ENCODE measurements around the gene LRRC43. TPM values are rescaled to one million over a fixed set of nuclear protein-coding genes. Genes with fewer than 3 reads are reported as not detected.
A peak's percentile ranks its signal among the peaks of the same experiment; 100 is the strongest.

The LRRC43 gene, protein sequence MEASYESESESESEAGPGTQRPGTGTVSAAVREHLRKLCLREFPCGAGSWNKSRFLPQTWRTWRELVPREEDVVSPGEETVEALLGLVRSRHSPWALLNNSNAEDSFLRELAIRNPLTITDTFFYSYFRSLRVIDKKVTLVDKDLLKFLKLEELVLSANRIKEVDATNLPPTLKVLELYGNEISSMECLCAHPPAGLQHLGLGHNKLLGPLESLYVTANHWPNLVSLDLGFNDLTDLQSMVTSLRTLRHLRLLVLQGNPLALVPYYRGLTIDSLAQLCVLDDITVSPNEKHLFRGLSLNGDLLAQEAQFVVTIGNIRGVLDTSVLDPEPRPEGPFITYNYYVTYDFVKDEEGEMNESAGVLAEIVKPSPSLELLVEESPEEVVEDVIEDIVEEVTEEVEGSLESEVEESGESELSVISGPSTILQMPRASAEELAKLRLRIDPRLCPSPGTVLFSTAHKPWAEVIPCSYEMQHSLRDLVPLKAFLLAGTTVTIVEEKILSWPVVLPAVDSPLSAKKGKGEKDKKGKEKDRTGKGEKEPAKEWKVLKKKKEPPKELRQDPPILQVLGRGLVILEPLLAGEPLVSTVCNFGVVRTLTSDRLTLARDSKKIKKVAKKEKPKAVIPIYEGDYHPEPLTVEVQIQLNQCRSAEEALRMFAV
- 1 to 10 TPM in 4 of 5 donors, under 1 TPM in 1; 0.67 to 4.5 (median 3.4) TPM for polyA plus RNA-seq (ENCODE audit: insufficient read depth in 1 of 5, insufficient read length in 5 of 5, low replicate concordance in 1 of 5)
- long read RNA-seq, donor 1: 0 reads
- long read RNA-seq, donor 2: 0 reads
- long read RNA-seq, donor 3, partial matches to known transcripts: 0 of 1 reads
- long read RNA-seq, donor 3, other reads (novel, unspliced or antisense): 0 of 1 reads
- long read RNA-seq, donor 4: 0 reads
- long read RNA-seq, donor 5: 0 reads
- long read RNA-seq, donor 6: 0 reads
- long read RNA-seq, donor 7: 0 reads
- long read RNA-seq, donor 8: 0 reads

DNA sequence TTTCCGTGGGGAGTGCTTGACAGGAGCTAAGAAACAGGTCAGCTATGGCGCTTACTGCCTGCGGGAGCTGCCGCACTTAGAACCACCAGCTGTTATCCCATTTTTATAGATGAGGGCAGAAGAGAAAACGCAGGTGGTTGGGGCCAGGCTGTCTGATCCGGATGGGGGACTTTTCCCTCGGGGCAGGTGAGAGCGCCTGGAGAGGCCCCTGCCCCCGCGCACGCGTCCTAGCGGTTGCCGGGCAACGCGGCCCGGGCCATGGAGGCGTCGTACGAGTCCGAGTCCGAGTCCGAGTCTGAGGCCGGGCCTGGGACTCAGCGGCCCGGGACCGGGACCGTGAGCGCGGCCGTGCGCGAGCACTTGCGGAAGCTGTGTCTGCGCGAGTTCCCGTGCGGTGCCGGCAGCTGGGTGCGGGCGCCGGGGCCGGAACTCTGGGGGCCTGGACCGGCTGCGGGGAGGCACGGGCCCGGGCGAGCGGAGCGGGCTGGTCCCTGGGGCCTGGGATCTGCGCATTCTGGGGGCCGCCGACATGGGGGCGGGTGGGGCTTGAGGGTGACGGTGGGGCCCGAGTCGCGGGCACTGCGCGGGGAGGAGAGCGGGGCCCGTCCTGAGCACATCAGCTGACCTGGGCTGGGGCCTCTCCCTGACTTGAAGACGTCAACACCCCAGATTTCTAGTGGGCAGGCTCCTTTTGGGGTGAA, at the start of gene LRRC43:
Gene LRRC43 (plus strand): TSS at position 237 of the 701 bp plus-strand sequence. CDS start 22 bp downstream, at position 259.
- peak in 1 of 2 donors; percentile 31 for DNase-seq

DNA sequence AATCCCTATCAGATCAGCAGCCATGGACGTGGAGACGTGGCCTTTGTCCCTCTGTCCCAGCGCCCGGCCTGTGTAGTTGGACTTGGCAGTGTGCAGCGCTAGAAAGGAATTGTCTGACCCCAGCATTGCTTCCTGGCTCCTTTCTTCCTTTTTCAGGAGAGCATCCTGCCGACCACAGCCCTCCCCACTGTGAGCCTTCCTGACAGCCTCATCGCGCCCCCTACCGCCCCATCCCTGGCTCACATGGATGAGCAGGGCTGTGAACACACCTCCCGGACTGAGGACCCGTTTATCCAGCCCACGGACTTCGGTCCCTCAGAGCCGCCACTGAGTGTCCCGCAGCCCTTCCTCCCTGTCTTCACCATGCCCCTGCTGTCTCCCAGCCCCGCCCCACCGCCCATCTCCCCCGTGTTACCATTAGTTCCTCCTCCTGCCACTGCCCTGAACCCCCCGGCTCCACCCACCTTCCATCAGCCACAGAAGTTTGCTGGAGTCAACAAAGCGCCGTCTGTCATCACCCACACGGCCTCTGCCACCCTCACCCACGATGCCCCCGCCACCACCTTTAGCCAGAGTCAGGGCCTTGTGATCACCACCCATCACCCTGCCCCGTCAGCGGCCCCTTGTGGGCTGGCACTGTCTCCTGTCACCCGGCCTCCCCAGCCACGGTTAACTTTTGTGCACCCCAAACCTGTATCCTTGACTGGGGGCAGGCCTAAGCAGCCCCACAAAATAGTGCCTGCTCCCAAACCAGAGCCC, 49.6 kb upstream of the LRRC43 start:
- no peak for DNase-seq

DNA sequence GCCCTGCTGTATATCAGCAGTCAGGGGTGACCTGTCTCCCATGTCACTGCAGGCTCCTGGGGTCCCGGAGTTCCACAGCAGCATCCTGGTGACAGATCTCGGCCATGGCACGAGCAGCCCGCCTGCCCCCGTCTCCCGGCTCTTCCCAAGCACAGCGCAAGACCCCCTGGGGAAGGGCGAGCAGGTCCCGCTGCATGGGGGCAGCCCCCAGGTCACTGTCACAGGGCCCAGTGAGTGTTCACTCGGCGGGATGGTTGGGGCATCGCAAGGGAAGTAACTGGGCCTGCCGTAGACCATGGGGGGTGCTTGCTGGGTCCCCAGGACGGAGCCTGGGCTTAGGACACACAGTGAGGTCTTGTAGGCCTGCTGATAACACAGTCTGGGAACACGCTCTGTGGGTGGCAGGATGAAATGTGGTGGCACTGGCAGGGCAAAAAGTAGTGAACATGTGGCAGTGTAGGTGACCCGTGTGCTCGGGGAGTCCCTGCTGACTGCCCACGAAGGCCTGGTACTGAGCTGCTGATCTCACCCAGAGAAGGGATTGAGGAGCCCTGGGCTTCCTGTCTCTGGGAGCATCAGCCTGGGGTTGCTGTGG, 47.4 kb upstream of the LRRC43 start:
- DNase-seq: no peak

DNA sequence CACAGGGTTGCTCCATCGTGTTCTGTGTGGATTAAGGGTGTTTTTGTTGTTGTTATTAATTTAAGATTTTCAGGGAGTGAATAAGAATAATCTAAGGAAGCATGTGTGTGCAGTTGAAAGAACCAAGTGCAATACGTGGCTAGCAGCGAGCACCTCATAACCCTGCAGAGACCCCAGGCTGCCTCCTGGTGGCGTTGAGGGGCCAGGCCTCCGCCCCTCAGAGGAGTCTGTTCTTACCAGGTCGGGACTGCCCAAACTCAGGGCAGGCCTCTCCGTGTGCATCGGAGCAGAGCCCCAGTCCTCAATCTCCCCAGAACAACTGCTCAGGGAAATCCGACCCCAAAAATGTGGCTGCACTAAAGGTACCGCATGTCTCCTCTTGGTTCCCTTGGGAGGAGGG, 45.7 kb upstream of the LRRC43 start:
- no peak for DNase-seq

DNA sequence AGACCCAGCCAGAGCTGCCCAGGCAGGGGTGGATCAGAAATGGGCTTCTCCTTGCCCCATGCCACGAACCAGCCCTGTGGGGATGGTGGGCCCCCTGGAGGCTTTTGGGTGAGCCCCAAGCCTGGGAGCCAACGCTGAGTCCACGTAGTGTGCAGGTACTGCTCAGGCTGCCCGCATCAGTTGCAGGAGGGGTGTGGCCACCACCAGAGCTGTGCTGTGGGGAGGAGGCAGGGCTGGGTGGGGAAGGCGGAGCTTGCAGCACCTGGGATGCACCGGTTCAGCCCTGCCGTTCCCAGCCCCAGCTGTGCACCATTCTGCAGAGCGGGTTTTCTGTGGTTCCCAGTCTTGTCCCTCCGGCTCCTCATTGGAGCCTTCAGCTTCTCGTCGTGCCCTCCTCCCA, 45.2 kb upstream of the LRRC43 start:
- no peak for DNase-seq

DNA sequence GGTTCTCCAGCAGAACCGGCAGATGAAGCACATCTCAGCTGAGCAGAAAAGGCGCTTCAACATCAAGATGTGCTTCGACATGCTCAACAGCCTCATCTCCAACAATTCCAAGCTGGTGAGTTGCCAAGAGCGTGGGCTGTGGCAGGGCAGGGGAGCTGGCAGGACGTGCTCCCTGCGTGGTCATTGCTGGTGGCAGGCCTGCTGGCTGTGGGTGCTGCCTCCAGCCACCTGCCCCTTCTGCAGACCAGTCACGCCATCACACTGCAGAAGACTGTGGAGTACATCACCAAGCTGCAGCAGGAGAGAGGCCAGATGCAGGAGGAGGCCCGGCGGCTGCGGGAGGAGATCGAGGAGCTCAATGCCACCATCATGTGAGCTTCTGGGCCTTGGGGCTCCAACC, 44.7 kb upstream of the LRRC43 start:
- DNase-seq: no peak

DNA sequence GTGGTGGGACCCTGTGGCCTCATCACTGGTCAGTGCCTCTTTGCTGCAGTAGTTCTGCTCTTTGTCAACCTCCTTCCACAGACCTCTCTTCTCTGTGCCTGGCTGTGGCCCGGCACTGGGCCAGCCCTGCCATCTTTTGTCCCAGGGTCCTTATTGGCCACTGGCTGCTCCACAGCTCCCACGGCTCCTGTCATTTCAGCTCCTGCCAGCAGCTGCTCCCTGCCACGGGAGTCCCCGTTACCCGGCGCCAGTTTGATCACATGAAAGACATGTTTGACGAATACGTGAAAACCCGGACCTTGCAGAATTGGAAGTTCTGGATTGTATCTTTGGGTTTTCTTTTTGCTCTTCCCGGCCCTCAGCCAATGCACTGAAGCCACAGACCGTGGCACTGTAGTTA, 44.3 kb upstream of the LRRC43 start:
- DNase-seq: no peak

DNA sequence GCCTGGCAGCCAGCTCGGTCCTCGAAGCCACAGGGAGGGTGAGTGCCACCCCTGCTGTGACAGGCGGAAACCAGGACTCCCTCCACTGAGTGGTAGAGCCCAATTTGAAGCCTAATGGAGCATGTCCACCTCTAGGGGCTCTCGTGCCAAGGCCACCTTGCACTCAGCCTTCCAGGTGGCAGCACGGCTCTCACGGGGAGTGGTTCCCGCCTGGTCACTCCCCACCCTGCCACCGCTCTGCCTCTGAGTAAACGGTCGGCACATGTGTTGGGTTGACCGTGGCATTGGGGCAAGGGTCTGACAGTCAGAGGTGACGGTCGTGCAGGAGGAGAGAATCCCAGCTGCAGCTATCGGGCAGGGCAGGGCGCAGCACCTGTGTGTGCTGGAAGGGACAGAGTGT, 43.7 kb upstream of the LRRC43 start:
- no peak for DNase-seq

DNA sequence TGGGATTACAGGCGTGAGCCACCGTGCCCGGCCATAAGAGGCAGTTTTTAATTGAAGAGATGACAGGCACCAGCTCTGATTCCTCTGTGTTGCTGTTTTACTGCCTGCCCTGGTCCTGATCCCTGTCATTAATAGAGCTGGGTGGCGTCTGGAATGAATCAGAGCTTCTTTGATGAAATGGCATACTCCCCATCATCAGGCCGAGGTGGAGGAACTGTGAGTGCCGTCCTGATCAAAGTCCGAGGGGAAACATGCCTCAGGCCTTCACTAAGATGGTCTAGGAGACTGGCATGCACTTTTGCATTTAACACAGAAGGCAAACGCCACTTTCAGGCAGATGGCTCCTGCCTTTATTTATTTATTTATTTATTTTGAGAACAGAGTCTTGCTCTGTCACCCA, 43.0 kb upstream of the LRRC43 start:
- DNase-seq: no peak

DNA sequence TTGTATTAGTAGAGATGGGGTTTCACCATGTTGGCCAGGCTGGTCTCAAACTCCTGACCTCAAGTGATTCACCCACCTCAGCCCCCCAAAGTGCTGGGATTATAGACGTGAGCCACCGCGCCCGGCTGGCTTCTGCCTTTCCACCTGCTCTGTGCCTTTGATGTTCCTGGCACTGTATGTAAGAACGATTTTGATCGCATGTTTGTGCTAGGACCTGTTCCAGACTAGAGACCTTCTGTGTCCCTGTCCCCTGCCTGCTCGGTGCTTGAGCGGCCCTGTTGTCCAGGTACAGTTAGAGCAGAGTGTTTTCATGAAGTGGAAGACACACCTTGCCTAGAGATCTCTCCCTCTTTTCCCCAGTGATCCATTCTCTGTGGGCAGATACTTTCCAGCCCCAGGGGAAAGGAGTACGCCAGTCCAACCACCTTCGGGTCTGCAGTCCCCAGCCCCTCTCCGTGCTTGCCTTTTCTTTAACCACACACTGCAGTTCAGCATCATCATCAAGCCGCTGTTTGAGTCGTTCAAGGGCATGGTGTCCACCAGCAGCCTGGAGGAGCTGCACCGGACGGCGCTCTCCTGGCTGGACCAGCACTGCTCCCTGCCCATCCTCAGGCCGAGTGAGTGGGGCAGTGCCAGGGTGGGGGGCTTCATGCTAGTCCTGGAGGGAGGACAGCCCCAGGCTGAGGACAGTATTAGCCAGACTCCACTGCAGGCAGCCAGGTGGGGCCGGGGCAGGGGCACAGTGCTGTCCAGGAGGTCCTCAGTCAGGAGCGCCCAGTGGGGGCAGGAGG, 42.3 kb upstream of the LRRC43 start:
- no peak for DNase-seq

DNA sequence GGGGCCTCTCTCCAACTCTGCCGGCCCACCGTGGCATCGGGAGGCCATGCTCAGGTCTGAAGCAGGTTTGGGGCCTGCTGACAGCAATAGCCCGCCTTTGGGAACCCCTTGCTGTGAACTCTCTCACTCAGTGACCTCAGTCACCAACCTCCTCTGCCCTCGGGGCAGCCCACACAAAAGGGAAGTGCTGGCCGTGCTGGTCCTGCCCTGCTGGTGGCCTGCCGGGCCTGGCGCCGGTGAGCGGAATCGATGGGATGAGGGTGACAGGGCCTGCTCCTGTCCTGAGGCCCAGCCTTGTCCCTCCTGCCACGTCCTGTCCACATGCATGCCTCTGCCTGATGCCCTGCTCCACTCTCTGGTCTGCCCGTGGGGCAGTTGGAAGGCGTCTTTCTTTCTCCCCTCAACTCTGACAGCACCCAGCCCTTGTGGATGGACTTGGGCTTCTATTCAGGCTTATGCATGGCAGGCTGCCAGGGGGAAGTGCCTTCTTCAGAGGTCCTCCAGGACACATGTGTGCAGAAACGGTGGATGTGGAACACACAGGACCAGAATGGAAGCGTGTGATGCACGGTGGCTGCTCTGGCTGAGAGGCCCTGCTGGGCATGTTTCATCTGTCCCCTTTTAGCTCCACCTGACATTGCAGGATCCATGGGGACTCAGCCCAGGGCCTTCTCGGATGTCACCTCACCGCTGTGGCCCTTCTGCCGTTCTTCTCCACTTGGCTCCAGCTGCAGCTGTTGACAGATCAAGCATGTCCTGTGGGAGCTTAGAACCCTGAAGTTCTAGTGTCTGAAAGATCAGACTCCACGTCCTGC, 40.8 kb upstream of the LRRC43 start:
- no peak for DNase-seq

DNA sequence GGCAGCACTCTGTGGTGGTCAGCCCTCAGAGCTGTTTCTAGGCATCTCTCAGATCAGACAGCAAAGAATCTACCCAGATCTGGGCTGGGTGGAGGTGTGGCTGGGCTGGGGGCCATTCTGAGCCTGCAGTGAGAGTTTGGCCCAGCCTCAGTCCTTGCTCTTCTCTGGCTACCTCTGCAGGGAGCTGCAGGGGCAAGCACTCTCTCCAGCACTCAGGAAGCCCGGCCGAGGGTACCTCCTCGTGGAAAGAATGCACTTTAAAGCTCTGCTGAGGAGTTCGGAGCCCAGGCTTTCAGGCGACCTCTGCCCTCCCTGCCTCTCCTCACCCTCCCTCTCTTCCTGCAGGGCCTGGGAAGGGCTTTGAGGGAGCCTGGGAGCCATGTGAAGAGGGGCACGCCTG, 40.1 kb upstream of the LRRC43 start:
- DNase-seq: no peak

DNA sequence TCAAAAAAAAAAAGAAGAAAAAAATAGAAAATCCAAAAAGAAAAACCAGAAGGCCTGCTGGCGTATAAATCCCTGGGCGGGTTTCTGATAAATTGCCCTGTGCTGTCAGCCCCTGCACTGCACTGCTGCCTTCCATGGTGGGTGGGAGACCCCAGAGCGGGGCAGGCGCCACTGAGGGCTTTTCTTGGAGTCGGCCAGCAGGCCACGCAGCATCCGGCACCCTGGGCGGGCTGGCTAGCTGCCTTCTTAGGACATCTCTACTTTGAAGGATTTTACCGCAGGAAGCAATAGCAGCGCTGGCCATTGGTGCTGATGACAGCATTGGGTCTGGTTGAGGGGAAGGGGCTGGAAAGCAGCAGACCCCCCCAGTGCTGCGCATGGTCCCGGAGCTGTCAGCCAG, 38.0 kb upstream of the LRRC43 start:
- no peak for DNase-seq

DNA sequence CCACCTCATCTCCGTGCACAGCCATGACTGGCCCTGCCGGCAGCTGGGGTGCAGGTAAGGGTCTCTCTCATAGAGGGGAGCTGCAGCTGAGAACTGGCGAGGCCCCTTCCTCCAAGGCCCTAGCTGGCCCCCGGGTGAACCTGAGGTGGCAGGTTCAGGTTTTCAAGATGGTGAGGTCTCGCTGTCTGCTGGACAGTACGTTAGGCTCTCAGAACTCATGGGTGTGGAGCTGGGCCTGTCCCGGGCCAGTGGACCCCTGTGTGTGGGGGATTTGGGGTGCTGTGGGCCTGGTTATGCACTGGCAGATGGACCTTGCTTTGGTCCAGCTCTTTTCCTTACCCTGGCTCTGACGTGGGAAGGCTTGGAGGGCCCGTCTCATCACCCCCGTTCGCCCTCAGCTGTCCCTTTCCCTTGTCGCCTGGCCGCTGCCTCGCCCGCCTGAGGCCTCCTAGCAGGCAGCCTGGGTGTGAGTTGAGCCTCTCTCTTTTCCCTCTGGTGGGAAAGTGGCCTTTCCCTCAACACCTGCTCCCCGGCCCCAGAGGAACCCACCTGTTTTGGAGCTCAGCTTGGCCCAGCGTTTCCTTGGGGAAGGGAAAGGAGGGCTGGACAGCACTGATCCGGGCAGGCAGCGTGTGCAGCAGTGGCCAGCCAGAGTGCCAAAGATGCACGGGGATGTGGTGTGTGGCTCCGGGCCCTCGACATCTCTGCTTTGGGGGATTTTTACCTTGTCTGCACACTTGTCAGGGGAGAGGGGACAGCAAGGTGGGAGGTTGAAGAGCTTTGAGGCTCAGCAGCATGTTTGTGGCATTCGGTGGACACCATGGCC, 37.2 kb upstream of the LRRC43 start:
- no peak for DNase-seq

DNA sequence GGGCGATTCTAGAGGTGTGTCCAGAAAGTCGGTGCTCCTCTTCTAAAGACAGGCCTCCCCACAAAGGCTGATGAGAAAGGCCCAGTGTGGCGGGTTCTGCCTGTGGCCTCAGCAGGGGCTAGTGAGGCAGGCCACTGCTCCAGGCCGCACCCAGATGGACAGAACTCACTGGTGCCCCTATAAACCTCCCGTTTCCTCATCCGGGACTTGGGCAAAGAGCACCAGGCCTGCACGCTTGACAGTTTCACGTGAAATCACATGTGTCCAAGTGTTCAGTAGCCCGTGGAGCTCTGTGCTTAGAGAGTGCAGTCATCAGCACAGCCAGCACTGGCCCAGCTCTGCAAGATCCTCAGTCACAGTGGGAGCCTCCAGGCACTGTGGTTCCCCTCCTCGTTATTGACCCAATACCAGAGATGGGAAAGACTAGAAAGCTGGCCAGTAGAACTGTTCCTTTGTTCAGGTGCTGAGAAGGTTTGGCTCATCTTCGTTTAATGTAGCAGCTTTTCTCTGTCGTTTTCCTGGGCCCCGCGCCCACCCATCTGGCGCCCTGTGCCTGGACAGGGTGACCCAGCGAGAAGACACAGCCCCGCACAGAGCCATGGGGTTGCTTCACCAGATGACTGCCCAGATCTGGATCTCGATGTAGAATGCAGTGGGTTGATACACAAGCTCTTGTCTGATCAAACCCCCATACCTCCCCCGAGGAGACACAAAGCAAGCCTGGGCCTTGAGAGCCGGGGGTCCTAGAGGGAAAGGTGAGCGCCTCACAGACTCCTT, 35.2 kb upstream of the LRRC43 start:
- DNase-seq: no peak

DNA sequence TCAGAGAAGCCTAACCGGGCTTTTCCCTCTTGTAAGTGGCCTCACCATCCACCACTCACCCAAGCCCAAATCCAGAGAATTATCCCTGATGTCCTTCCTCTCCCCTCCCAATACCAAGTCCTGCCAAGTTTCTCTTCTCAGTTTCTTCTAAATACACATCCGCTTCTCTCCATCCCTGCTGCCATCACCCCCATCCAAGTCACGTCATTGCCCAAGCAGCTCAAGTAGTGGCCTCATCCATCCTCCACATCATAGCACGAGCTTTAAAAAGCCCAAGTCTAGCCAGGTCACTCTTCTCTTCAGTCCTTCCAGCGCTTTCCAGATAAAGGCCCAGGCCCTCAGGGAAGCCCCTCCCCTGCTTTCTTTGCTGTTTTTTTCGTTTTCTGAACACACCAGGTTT, 34.3 kb upstream of the LRRC43 start:
- DNase-seq: peak; percentile 18 to 26

DNA sequence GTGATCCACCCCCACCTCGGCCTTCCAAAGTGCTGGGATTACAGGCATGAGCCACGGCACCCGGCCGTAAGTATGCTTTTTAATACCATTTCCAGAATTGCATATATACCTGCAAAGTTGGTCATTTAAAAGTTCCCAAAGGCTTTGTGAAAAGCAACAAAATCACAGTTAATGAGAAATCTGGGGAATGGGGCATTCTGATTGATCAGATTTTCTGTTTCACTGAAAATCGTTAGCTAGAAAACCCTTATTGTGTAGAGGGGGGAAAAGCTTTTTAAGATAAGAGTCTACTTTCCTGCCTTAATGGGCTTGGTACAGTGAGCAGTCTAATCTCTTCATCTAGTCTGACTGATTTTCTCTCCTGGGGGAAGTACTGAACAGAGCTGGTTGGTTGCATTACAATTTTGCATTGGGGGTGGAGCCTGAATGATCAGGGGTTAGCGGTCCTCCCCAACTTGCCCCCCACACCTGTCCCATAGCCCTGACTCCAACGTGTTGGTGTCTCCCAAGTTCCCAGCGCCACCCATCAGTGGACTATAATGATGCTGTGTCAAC, 32.7 kb upstream of the LRRC43 start:
- no peak for DNase-seq

All from right lung (tissue), 10 donors.